ENCODE data around the gene FBN1. TPM values are rescaled to one million over a fixed set of nuclear protein-coding genes. Genes with fewer than 3 reads are reported as not detected.

The FBN1 gene
- total RNA-seq, 1 experiment from 2014 or later, result 0.43 TPM

GRCh38 chr15:48566668-48567067, 78.8 kb downstream of the FBN1 start:
- no peak overlapping the region for H3K27ac Mint-ChIP-seq (ENCODE audit: unreplicated experiment)
- Histone ChIP-seq H3K4me1 (no peaks in the 10 kb centered on the region), H3K36me3 (ENCODE audit: control insufficient read depth, insufficient read depth, low read length) (no peaks in the 10 kb centered on the region), H3K27me3 (replicated peaks; ENCODE audit: control insufficient read depth, insufficient read depth, low read length) (no peaks in the 10 kb centered on the region), H3K9me3 (no peaks in the 10 kb centered on the region), H3K4me3 (ENCODE audit: low read depth, low read length) (no peak overlapping the region)
- CTCF ChIA-PET, result no interaction called here
- no peaks in the 10 kb centered on the region for H3K9me3 Mint-ChIP-seq (ENCODE audit: unreplicated experiment)
- DNase-seq, result no peak
- no TSS peak for BruUV-seq (replicated peaks)
- H3K27me3 Mint-ChIP-seq (ENCODE audit: insufficient read depth, unreplicated experiment), result peaks cover 7% of the 10 kb centered on the region
- intact Hi-C loops (cut with micrococcal nuclease; ENCODE audit: unreplicated experiment), result no loop called here
- POLR2A ChIA-PET, result no interaction called here
- no peak for TF ChIP-seq CTCF (IDR thresholded peaks at IDR 0.05; ENCODE audit: insufficient read depth in 1 of 2, low read depth in 1 of 2, low read length in 1 of 2, severe bottlenecking in 1 of 2, unreplicated experiment in 1 of 2)
- H3K4me1 Mint-ChIP-seq (ENCODE audit: low read depth, unreplicated experiment), result no peaks in the 10 kb centered on the region
- no peaks in the 10 kb centered on the region for H3K36me3 Mint-ChIP-seq (ENCODE audit: insufficient read depth, unreplicated experiment)
- no peak overlapping the region for H3K4me3 Mint-ChIP-seq (ENCODE audit: unreplicated experiment)

GRCh38 chr15:48565560-48566482, 79.7 kb downstream of the FBN1 start:
- ChIA-PET POLR2A (no interaction called here), CTCF (no interaction called here)
- Histone ChIP-seq H3K36me3 (ENCODE audit: control insufficient read depth, insufficient read depth, low read length) (no peaks in the 10 kb centered on the region), H3K27me3 (replicated peaks; ENCODE audit: control insufficient read depth, insufficient read depth, low read length) (no peaks in the 10 kb centered on the region), H3K4me1 (no peaks in the 10 kb centered on the region), H3K4me3 (ENCODE audit: low read depth, low read length) (no peak overlapping the region), H3K9me3 (no peaks in the 10 kb centered on the region)
- intact Hi-C loops (cut with micrococcal nuclease; ENCODE audit: unreplicated experiment), result no loop called here
- Mint-ChIP-seq H3K27ac (ENCODE audit: unreplicated experiment) (no peak overlapping the region), H3K4me3 (ENCODE audit: unreplicated experiment) (no peak overlapping the region), H3K27me3 (ENCODE audit: insufficient read depth, unreplicated experiment) (peaks cover 7% of the 10 kb centered on the region), H3K36me3 (ENCODE audit: insufficient read depth, unreplicated experiment) (no peaks in the 10 kb centered on the region), H3K4me1 (ENCODE audit: low read depth, unreplicated experiment) (no peaks in the 10 kb centered on the region), H3K9me3 (ENCODE audit: unreplicated experiment) (no peaks in the 10 kb centered on the region)
- TF ChIP-seq CTCF (IDR thresholded peaks at IDR 0.05; ENCODE audit: insufficient read depth in 1 of 2, low read depth in 1 of 2, low read length in 1 of 2, severe bottlenecking in 1 of 2, unreplicated experiment in 1 of 2), result no peak
- no peak for DNase-seq
- BruUV-seq (replicated peaks), result no TSS peak

- CTCF ChIA-PET, result no interaction called here
- no peak overlapping the region for H3K4me3 Mint-ChIP-seq (ENCODE audit: unreplicated experiment)
Observed at GRCh38 chr15:48564690-48565089, 80.8 kb downstream of the FBN1 start.

More at GRCh38 chr15:48564690-48565089, 80.8 kb downstream of the FBN1 start:
- POLR2A ChIA-PET, result no interaction called here
- H3K36me3 ChIP-seq (ENCODE audit: control insufficient read depth, insufficient read depth, low read length), result no peaks in the 10 kb centered on the region
- peaks cover 7% of the 10 kb centered on the region for H3K27me3 Mint-ChIP-seq (ENCODE audit: insufficient read depth, unreplicated experiment)
- no peak for DNase-seq
- H3K4me1 Mint-ChIP-seq (ENCODE audit: low read depth, unreplicated experiment), result no peaks in the 10 kb centered on the region
- BruUV-seq (replicated peaks), result no TSS peak
- H3K9me3 ChIP-seq, result no peaks in the 10 kb centered on the region
- no peaks in the 10 kb centered on the region for H3K27me3 ChIP-seq (replicated peaks; ENCODE audit: control insufficient read depth, insufficient read depth, low read length)
- no peaks in the 10 kb centered on the region for H3K4me1 ChIP-seq
- TF ChIP-seq CTCF (IDR thresholded peaks at IDR 0.05; ENCODE audit: insufficient read depth in 1 of 2, low read depth in 1 of 2, low read length in 1 of 2, severe bottlenecking in 1 of 2, unreplicated experiment in 1 of 2), result no peak
- H3K27ac Mint-ChIP-seq (ENCODE audit: unreplicated experiment), result no peak overlapping the region
- H3K4me3 ChIP-seq (ENCODE audit: low read depth, low read length), result no peak overlapping the region
- no peaks in the 10 kb centered on the region for H3K9me3 Mint-ChIP-seq (ENCODE audit: unreplicated experiment)
- intact Hi-C loops (cut with micrococcal nuclease; ENCODE audit: unreplicated experiment), result no loop called here
- H3K36me3 Mint-ChIP-seq (ENCODE audit: insufficient read depth, unreplicated experiment), result no peaks in the 10 kb centered on the region
